HCT116 (cell line): Measurements from ENCODE around the gene L1CAM.

Experiments used
- CEBPB ChIP-seq: IDR thresholded peaks from 2 replicates; pipeline ENCODE4 v1.6.1; 2012; ENCODE audit warnings: low read depth
- EZH2 ChIP-seq: fragments of 200-600 bp; sonication (generic); IDR thresholded peaks from 2 replicates; pipeline ENCODE4 v1.6.1; 2017; ENCODE audit warnings: antibody characterized with exemption, mixed run types
- EZH2phosphoT487 ChIP-seq: fragments of 200-600 bp; IDR thresholded peaks from 2 replicates; pipeline ENCODE4 v1.6.1; 2018; ENCODE audit warnings: antibody characterized with exemption, borderline replicate concordance
- FOSL1 ChIP-seq: IDR thresholded peaks from 2 replicates; pipeline ENCODE4 v1.6.1; 2012; ENCODE audit warnings: low read depth
- JUND ChIP-seq: IDR thresholded peaks from 2 replicates; pipeline ENCODE4 v1.6.1; 2012
- POLR2A ChIP-seq: IDR thresholded peaks from 2 replicates; pipeline ENCODE4 v1.7.0; 2011; ENCODE audit warnings: borderline replicate concordance; ENCODE audit not compliant: insufficient read depth, insufficient read length; ENCODE audit errors: extremely low read depth
- RAD21 ChIP-seq: IDR thresholded peaks from 2 replicates; pipeline ENCODE4 v1.6.1; 2012; ENCODE audit warnings: low read depth, mild to moderate bottlenecking
- SRF ChIP-seq: IDR thresholded peaks from 2 replicates; pipeline ENCODE4 v1.6.1; 2012; ENCODE audit warnings: low read depth
- YY1 ChIP-seq: IDR thresholded peaks from 2 replicates; pipeline ENCODE4 v1.6.1; 2011; ENCODE audit warnings: low read length, low read depth, moderate library complexity, mild to moderate bottlenecking; ENCODE audit not compliant: insufficient replicate concordance; ENCODE audit errors: extremely low read depth
- TF ChIP-seq, protein P1 (sequence below), 3 experiments: fragments of 200-600 bp in 1 of 3; sonication (generic) in 1 of 3; IDR thresholded peaks in 2 of 3; conservative IDR thresholded peaks in 1 of 3; 2 replicates each; pipeline ENCODE4 v1.5.1; 2012 to 2017; ENCODE audit warnings: low read depth in 2 of 3, low read length in 2 of 3, antibody characterized with exemption in 1 of 3, borderline replicate concordance in 1 of 3, control low read depth in 1 of 3, mild to moderate bottlenecking in 1 of 3, mixed read lengths in 1 of 3, mixed run types in 1 of 3, moderate library complexity in 1 of 3; ENCODE audit not compliant: insufficient read depth in 1 of 3
- TF ChIP-seq, protein P2 (sequence below): IDR thresholded peaks from 2 replicates; pipeline ENCODE4 v1.6.1; 2012

GRCh38 chrX:153853902-153854267 is 32.1 kb downstream of the L1CAM start:
- TF ChIP-seq, protein P1, sequence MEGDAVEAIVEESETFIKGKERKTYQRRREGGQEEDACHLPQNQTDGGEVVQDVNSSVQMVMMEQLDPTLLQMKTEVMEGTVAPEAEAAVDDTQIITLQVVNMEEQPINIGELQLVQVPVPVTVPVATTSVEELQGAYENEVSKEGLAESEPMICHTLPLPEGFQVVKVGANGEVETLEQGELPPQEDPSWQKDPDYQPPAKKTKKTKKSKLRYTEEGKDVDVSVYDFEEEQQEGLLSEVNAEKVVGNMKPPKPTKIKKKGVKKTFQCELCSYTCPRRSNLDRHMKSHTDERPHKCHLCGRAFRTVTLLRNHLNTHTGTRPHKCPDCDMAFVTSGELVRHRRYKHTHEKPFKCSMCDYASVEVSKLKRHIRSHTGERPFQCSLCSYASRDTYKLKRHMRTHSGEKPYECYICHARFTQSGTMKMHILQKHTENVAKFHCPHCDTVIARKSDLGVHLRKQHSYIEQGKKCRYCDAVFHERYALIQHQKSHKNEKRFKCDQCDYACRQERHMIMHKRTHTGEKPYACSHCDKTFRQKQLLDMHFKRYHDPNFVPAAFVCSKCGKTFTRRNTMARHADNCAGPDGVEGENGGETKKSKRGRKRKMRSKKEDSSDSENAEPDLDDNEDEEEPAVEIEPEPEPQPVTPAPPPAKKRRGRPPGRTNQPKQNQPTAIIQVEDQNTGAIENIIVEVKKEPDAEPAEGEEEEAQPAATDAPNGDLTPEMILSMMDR (IDR thresholded peaks at IDR 0.05 in 2 of 3, conservative IDR thresholded peaks at IDR 0.05 in 1 of 3; ENCODE audit: borderline replicate concordance in 1 of 3, insufficient read depth in 1 of 3, low read depth in 2 of 3, low read length in 2 of 3): no peak
- TF ChIP-seq SRF: no peak
- TF ChIP-seq EZH2: no peak
- TF ChIP-seq YY1: no peak
- no peak for TF ChIP-seq RAD21
- no peak for TF ChIP-seq POLR2A
- no peak for TF ChIP-seq FOSL1
- TF ChIP-seq CEBPB: no peak
- no peak for TF ChIP-seq EZH2phosphoT487
- no peak for TF ChIP-seq JUND
- TF ChIP-seq, protein P2, sequence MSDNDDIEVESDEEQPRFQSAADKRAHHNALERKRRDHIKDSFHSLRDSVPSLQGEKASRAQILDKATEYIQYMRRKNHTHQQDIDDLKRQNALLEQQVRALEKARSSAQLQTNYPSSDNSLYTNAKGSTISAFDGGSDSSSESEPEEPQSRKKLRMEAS: no peak
